Measurements from ENCODE around the gene F3. TPM values are rescaled to one million over a fixed set of nuclear protein-coding genes. Genes with fewer than 3 reads are reported as not detected.
A peak's percentile ranks its signal among the peaks of the same experiment; 100 is the strongest.
"Not testable (repeated sequence)": the region's sequence is repeated elsewhere in the genome, so short reads cannot be mapped to it uniquely, and the experiment has no call there.

The F3 gene
- polyA plus RNA-seq (2013, experiment 1 of 2), result 4.8 TPM
- polyA plus RNA-seq (2013, experiment 2 of 2), result 5.4 TPM

DNA sequence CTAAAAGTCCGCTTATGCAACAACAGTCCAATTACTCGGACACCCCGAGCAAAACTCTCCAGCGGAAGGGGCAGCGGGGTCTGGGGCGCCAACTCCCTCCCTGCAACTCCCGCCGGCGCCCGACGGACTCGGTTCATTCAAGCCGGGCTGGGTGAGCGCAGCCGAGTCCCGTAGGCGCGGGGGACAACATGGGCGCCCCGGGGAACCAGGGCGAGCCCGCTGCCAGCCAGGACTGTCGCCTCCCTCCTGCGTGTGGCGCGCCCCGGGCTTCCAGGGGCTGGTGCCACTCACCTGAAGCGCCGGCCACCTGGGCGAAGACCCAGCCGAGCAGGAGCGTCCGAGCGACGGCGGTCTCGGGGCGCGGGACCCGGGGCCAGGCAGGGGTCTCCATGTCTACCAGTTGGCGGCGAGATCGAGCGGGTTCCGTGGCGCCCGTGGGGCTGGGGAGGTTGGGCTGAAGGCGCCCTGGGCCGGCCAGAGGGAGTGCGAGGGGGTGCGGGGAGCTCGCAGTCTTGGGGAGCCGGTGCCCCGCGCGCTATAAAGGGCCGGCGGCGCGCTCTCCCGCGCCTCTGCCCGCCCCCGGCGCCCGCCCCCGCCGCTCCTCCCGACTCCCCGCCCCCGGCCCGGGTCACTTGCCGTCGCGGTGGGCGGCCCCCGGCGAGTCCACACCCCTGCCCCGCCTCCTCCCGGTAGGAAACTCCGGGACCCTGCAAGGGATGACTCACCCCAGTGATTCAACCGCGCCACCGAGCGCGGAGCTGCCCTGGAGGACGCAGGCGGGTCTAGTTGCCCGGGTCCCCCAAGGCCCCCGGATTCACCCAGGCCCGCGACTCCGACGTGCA lies at the start of gene F3:
F3 (minus strand) TSS at position 514 of the 842 bp plus-strand sequence; CDS start at position 391, 123 bp downstream.
- under 1% methylated on average over 81 of the region's 94 CpGs for WGBS
- H3K4me3 ChIP-seq (ENCODE audit: low read length), result peak within 1 kb of the TSS; percentile 76
- peaks cover 44% of the 10 kb centered on the region for H3K27me3 ChIP-seq (ENCODE audit: insufficient read depth, low read length)
- H3K36me3 ChIP-seq (ENCODE audit: insufficient read depth, low read length), result peaks cover 27% of the 10 kb centered on the region; the same call in 1 of the 2 replicates
- no peaks in the 10 kb centered on the region for H3K9me3 ChIP-seq (ENCODE audit: insufficient read depth, low read depth, low read length)
- peaks cover 43% of the 10 kb centered on the region for H3K4me1 ChIP-seq (ENCODE audit: insufficient read depth, low read length)
- H3K9ac ChIP-seq (ENCODE audit: low read depth, low read length), result peak within 1 kb of the TSS; percentile 77
- peak within 1 kb of the TSS; percentile 57 for H3K27ac ChIP-seq (ENCODE audit: low read depth, low read length)

GRCh38 chr1:94590203-94591137 lies 48.9 kb upstream of the F3 start:
- no peaks in the 10 kb centered on the region for H3K36me3 ChIP-seq (ENCODE audit: insufficient read depth, low read length)
- H3K27me3 ChIP-seq (ENCODE audit: insufficient read depth, low read length), result no peaks in the 10 kb centered on the region
- WGBS, result 84% methylated on average over 6 of the region's 7 CpGs
- peaks cover 5% of the 10 kb centered on the region; the same call in 1 of the 2 replicates for H3K4me1 ChIP-seq (ENCODE audit: insufficient read depth, low read length)
- no peak overlapping the region for H3K9ac ChIP-seq (ENCODE audit: low read depth, low read length)
- no peak overlapping the region for H3K27ac ChIP-seq (ENCODE audit: low read depth, low read length)
- H3K4me3 ChIP-seq (ENCODE audit: low read length), result no peak overlapping the region
- no peaks in the 10 kb centered on the region for H3K9me3 ChIP-seq (ENCODE audit: insufficient read depth, low read depth, low read length)

DNA sequence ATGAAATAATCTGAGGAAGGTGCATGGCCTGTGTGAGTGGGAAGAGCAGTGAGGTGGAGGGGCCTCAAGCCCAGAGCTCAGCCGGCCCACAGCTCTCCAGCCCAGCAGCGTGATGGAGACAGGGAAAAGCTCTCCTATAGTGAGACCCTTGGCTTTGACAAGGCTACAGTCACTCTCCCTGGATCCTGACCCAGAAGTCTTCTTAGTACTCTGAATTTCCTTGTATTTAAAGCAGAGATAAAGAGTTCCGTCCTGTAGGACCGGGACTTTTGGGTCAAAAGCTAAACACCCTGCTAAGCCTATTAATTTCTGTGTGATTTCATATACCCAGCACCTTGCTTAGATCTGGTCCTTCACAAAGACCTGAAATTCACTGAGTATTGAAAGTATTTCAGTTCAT lies 48.2 kb upstream of the F3 start:
- Histone ChIP-seq H3K4me1 (ENCODE audit: insufficient read depth, low read length) (peaks cover 5% of the 10 kb centered on the region; the same call in 1 of the 2 replicates), H3K27me3 (ENCODE audit: insufficient read depth, low read length) (no peaks in the 10 kb centered on the region), H3K4me3 (ENCODE audit: low read length) (no peak overlapping the region), H3K9ac (ENCODE audit: low read depth, low read length) (no peak overlapping the region), H3K9me3 (ENCODE audit: insufficient read depth, low read depth, low read length) (no peaks in the 10 kb centered on the region), H3K27ac (ENCODE audit: low read depth, low read length) (no peak overlapping the region), H3K36me3 (ENCODE audit: insufficient read depth, low read length) (no peaks in the 10 kb centered on the region)
- 92% methylated on average over 4 of the region's 4 CpGs for WGBS

DNA sequence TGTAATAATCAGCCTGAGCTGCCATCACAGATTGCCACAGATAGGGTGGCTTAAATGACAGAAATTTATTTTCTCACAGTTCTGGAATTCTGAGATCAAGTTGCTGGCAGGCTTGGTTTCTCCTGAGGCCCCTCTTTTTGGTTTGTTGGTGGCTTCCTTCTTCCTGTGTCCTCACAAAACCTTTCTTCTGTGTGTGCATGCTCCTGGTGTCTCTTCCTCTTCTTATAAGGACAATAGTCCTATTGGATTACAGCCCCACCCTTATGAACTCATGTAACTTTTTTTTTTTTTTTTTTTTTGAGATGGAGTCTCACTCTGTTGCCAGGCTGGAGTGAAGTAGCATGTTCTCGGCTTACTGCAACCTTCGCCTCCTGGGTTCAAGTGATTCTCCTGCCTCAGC lies 41.0 kb upstream of the F3 start:
- H3K4me3 ChIP-seq (ENCODE audit: low read length), result no peak overlapping the region
- 96% methylated on average over 2 of the region's 2 CpGs for WGBS
- H3K9me3 ChIP-seq (ENCODE audit: insufficient read depth, low read depth, low read length), result peaks cover 12% of the 10 kb centered on the region; the same call in 1 of the 2 replicates
- H3K9ac ChIP-seq (ENCODE audit: low read depth, low read length), result no peak overlapping the region
- H3K36me3 ChIP-seq (ENCODE audit: insufficient read depth, low read length), result no peaks in the 10 kb centered on the region
- H3K27ac ChIP-seq (ENCODE audit: low read depth, low read length), result no peak overlapping the region
- no peaks in the 10 kb centered on the region for H3K27me3 ChIP-seq (ENCODE audit: insufficient read depth, low read length)
- peaks cover 12% of the 10 kb centered on the region; the same call in 1 of the 2 replicates for H3K4me1 ChIP-seq (ENCODE audit: insufficient read depth, low read length)

GRCh38 chr1:94580367-94581115 lies 39.0 kb upstream of the F3 start:
- Histone ChIP-seq H3K9me3 (ENCODE audit: insufficient read depth, low read depth, low read length) (peaks cover 19% of the 10 kb centered on the region; the same call in 1 of the 2 replicates), H3K4me3 (ENCODE audit: low read length) (no peak overlapping the region), H3K4me1 (ENCODE audit: insufficient read depth, low read length) (peaks cover 12% of the 10 kb centered on the region; the same call in 1 of the 2 replicates), H3K27me3 (ENCODE audit: insufficient read depth, low read length) (no peaks in the 10 kb centered on the region), H3K9ac (ENCODE audit: low read depth, low read length) (no peak overlapping the region; the same call in 1 of the 2 replicates), H3K27ac (ENCODE audit: low read depth, low read length) (no peak overlapping the region), H3K36me3 (ENCODE audit: insufficient read depth, low read length) (no peaks in the 10 kb centered on the region)
- WGBS, result 95% methylated on average over 10 of the region's 10 CpGs

DNA sequence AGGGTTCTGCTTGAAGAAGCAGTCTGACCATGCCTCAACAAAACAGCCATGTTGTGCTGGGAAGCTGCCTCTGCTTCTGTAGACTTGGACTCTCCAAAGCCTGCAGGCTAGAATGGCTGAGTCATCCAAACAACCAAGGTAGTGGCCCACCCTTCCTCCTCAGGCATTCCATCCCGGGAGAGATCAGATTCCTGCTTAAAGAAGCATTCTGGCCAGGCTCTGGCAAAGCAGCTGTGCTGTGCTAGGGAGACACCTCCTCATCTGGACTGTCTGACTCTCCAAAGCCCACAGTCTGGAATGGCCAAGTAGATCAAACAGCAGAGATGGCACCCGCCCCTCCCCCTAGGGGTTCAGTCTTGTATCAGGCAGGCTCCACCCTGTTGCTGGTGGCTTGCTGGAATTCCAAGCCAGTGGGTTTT lies 38.3 kb upstream of the F3 start:
- Histone ChIP-seq H3K27ac (ENCODE audit: low read depth, low read length) (peak overlapping the region; percentile 37; the same call in 1 of the 2 replicates), H3K9me3 (ENCODE audit: insufficient read depth, low read depth, low read length) (peaks cover 19% of the 10 kb centered on the region; the same call in 1 of the 2 replicates), H3K4me3 (ENCODE audit: low read length) (no peak overlapping the region), H3K36me3 (ENCODE audit: insufficient read depth, low read length) (no peaks in the 10 kb centered on the region), H3K4me1 (ENCODE audit: insufficient read depth, low read length) (peaks cover 12% of the 10 kb centered on the region; the same call in 1 of the 2 replicates), H3K9ac (ENCODE audit: low read depth, low read length) (no peak overlapping the region; the same call in 1 of the 2 replicates), H3K27me3 (ENCODE audit: insufficient read depth, low read length) (no peaks in the 10 kb centered on the region)
- WGBS, result 57% methylated on average over 2 of the region's 2 CpGs

DNA sequence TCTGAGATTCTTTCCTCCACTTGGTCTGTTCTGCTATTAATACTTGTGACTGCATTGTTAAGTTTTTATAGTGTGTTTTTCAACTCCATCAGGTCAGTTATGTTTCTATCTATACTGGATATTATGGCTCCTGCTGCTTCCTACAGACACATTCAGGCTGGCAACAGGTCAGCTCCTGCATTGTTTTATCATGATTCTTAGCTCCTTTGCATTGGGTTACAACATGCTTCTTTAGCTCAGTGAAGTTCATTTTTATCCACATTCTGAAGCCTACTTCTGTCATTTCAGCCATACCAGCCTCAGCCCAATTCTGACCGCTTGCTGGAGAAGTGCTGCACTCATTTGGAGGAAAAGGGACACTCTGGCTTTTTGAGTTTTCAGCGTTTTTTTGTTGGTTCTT lies 37.3 kb upstream of the F3 start:
- Histone ChIP-seq H3K9me3 (ENCODE audit: insufficient read depth, low read depth, low read length) (peaks cover 19% of the 10 kb centered on the region; the same call in 1 of the 2 replicates), H3K27me3 (ENCODE audit: insufficient read depth, low read length) (no peaks in the 10 kb centered on the region), H3K4me3 (ENCODE audit: low read length) (no peak overlapping the region), H3K36me3 (ENCODE audit: insufficient read depth, low read length) (no peaks in the 10 kb centered on the region), H3K27ac (ENCODE audit: low read depth, low read length) (no peak overlapping the region), H3K9ac (ENCODE audit: low read depth, low read length) (no peak overlapping the region), H3K4me1 (ENCODE audit: insufficient read depth, low read length) (peaks cover 12% of the 10 kb centered on the region; the same call in 1 of the 2 replicates)
- 95% methylated on average over 2 of the region's 2 CpGs for WGBS

DNA sequence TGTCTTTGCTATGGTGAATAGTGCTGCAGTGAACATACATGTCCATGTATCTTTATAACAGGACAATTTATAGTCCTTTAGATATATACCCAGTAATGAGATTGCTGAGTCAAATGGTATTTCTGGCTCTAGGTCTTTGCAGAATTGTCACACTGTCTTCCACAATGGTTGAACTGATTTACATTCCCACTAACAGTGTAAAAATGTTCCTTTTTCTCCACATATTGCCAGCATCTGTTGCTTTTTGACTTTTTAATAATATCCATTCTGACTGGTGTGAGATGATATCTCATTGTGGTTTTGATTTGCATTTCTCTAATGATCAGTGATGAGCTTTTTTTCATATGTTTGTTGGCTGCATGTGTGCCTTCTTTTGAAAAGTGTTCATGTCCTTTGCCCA lies 32.4 kb upstream of the F3 start:
- peaks cover 23% of the 10 kb centered on the region; the same call in 1 of the 2 replicates for H3K9me3 ChIP-seq (ENCODE audit: insufficient read depth, low read depth, low read length)

DNA sequence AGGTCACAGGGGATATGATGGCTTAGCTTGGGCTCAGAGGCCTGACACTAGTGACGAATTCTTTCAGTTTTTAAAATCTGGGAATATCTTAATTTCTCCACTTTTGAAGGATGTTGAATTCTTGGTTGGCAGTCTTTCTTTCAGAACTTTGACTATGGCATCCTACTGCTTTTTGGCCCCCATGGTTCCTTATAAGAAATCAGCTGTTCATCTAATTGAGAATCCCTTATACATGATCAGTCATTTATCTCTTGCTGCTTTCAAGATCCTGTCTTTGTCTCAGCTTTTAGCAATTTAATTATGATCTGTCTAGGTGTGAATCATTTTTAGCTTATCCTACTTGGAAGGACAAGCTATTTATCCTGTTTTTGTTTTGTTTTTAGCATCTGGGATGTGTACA lies 31.2 kb upstream of the F3 start:
- H3K9me3 ChIP-seq (ENCODE audit: insufficient read depth, low read depth, low read length), result peaks cover 24% of the 10 kb centered on the region; the same call in 1 of the 2 replicates
- 83% methylated on average over 1 of the region's 1 CpG for WGBS
- H3K4me1 ChIP-seq (ENCODE audit: insufficient read depth, low read length), result no peaks in the 10 kb centered on the region
- no peak overlapping the region for H3K27ac ChIP-seq (ENCODE audit: low read depth, low read length)
- H3K36me3 ChIP-seq (ENCODE audit: insufficient read depth, low read length), result no peaks in the 10 kb centered on the region
- H3K27me3 ChIP-seq (ENCODE audit: insufficient read depth, low read length), result no peaks in the 10 kb centered on the region
- no peak overlapping the region for H3K9ac ChIP-seq (ENCODE audit: low read depth, low read length)
- no peak overlapping the region for H3K4me3 ChIP-seq (ENCODE audit: low read length)

More for the DNA sequence above, 32.4 kb upstream of the F3 start:
- not testable (repeated sequence) for H3K27me3 ChIP-seq (ENCODE audit: insufficient read depth, low read length); H3K36me3 ChIP-seq (ENCODE audit: insufficient read depth, low read length); H3K4me3 ChIP-seq (ENCODE audit: low read length); H3K27ac ChIP-seq (ENCODE audit: low read depth, low read length); H3K9ac ChIP-seq (ENCODE audit: low read depth, low read length); H3K4me1 ChIP-seq (ENCODE audit: insufficient read depth, low read length)

- WGBS, result 89% methylated on average over 9 of the region's 9 CpGs
- H3K27me3 ChIP-seq (ENCODE audit: insufficient read depth, low read length); H3K4me1 ChIP-seq (ENCODE audit: insufficient read depth, low read length); H3K36me3 ChIP-seq (ENCODE audit: insufficient read depth, low read length); H3K4me3 ChIP-seq (ENCODE audit: low read length); H3K27ac ChIP-seq (ENCODE audit: low read depth, low read length); H3K9ac ChIP-seq (ENCODE audit: low read depth, low read length): not testable (repeated sequence)
- peaks cover 15% of the 10 kb centered on the region; the same call in 1 of the 2 replicates for H3K9me3 ChIP-seq (ENCODE audit: insufficient read depth, low read depth, low read length)
Measured at GRCh38 chr1:94570965-94571364, 29.4 kb upstream of the F3 start.
